IMR-90 (cell line): ENCODE results near the gene RTN1. TPM values are rescaled to one million over a fixed set of nuclear protein-coding genes. Genes with fewer than 3 reads are reported as not detected.

Experiments
- ATAC-seq: fragments of 200-7000 bp; cut with Tn5 transposase; 2 replicates; pipeline ENCODE4 v1.9.1; 2020; ENCODE audit warnings: low read depth, mild to moderate bottlenecking, moderate library complexity
- BruUV-seq: library from RNA; stranded (reverse); fragments of 400-500 nt; replicated peaks from 2 replicates; lab custom pipeline; 2021; lab: Mats Ljungman, UMichigan
- CTCF ChIA-PET: fragments of 300-600 bp; formaldehyde crosslinking; extraction: SDS; loops from one replicate; lab custom pipeline; 2021; ENCODE audit warnings: antibody characterized with exemption; lab: Yijun Ruan, JAX
- POLR2A ChIA-PET: fragments of 300-600 bp; sonication (Branson Sonifier 250); formaldehyde crosslinking; loops from one replicate; lab custom pipeline; 2022; ENCODE audit warnings: antibody characterized with exemption; ENCODE audit not compliant: unreplicated experiment; lab: Charles Lee
- DNase-seq: peaks from one replicate; pipeline ENCODE4 v3.0.0; 2013
- H2AFZ ChIP-seq: replicated peaks from 2 replicates; pipeline ENCODE3; 2013; ENCODE audit warnings: low read length, mild to moderate bottlenecking; ENCODE audit not compliant: poor library complexity
- H2AK5ac ChIP-seq: 2 replicates; pipeline ENCODE4 v1.6.1; 2013; ENCODE audit warnings: low read depth, low read length, inconsistent platforms
- H2AK9ac ChIP-seq: replicated peaks from 2 replicates; pipeline ENCODE3; 2013; ENCODE audit warnings: mild to moderate bottlenecking, low read depth, low read length, moderate library complexity; ENCODE audit not compliant: poor library complexity
- H2BK120ac ChIP-seq: 2 replicates; pipeline ENCODE4 v1.6.1; 2013; ENCODE audit warnings: low read depth, low read length, inconsistent platforms
- H2BK15ac ChIP-seq: 3 replicates; pipeline ENCODE4 v1.6.1; 2013; ENCODE audit warnings: low read depth, low read length, inconsistent platforms
- H2BK20ac ChIP-seq: 2 replicates; pipeline ENCODE4 v1.6.1; 2013; ENCODE audit warnings: low read depth, mild to moderate bottlenecking, inconsistent platforms, low read length, moderate library complexity
- H2BK5ac ChIP-seq: 2 replicates; pipeline ENCODE4 v1.6.1; 2013; ENCODE audit warnings: mild to moderate bottlenecking, low read depth, low read length, inconsistent platforms; ENCODE audit not compliant: poor library complexity, severe bottlenecking
- H3K14ac ChIP-seq: replicated peaks from 2 replicates; pipeline ENCODE4 v1.6.1; 2013; ENCODE audit warnings: low read depth, low read length, inconsistent platforms
- H3K18ac ChIP-seq: 2 replicates; pipeline ENCODE4 v1.6.1; 2013; ENCODE audit warnings: low read depth, low read length, control low read depth
- H3K23ac ChIP-seq: 2 replicates; pipeline ENCODE4 v1.6.1; 2013; ENCODE audit warnings: low read depth, low read length, inconsistent platforms
- H3K27ac ChIP-seq: 2 replicates; pipeline ENCODE4 v1.5.1; 2013; ENCODE audit warnings: mild to moderate bottlenecking, control low read depth, low read length; ENCODE audit not compliant: insufficient read depth
- H3K27me3 ChIP-seq: 2 replicates; pipeline ENCODE4 v1.6.1; 2013; ENCODE audit warnings: low read length; ENCODE audit not compliant: control insufficient read depth, insufficient read depth
- H3K36me3 ChIP-seq: 2 replicates; pipeline ENCODE4 v1.6.1; 2013; ENCODE audit warnings: low read length, mixed read lengths; ENCODE audit not compliant: control insufficient read depth, insufficient read depth
- H3K4ac ChIP-seq: 2 replicates; pipeline ENCODE4 v1.6.1; 2013; ENCODE audit warnings: low read depth, low read length, inconsistent platforms
- H3K4me1 ChIP-seq: 2 replicates; pipeline ENCODE4 v1.6.1; 2013; ENCODE audit warnings: low read length, mixed read lengths; ENCODE audit not compliant: control insufficient read depth, insufficient read depth
- H3K4me2 ChIP-seq: 2 replicates; pipeline ENCODE4 v1.6.1; 2013; ENCODE audit warnings: low read depth, mild to moderate bottlenecking, control low read depth, low read length, moderate library complexity
- H3K4me3 ChIP-seq: 2 replicates; pipeline ENCODE4 v1.5.1; 2013; ENCODE audit warnings: low read depth, mild to moderate bottlenecking, control low read depth, low read length, moderate library complexity; ENCODE audit not compliant: insufficient read depth
- H3K56ac ChIP-seq: 2 replicates; pipeline ENCODE4 v1.6.1; 2013; ENCODE audit warnings: low read length, inconsistent platforms; ENCODE audit not compliant: insufficient read depth; ENCODE audit errors: extremely low read depth
- H3K79me1 ChIP-seq, 2 experiments: 2 replicates each; pipeline ENCODE4 v1.6.1; 2013; ENCODE audit warnings: low read length in 2 of 2, inconsistent platforms in 1 of 2, low read depth in 1 of 2
- H3K9ac ChIP-seq: 2 replicates; pipeline ENCODE4 v1.6.1; 2013; ENCODE audit warnings: low read depth, low read length, control low read depth
- H3K9me1 ChIP-seq: 2 replicates; pipeline ENCODE4 v1.6.1; 2013; ENCODE audit warnings: low read length, inconsistent platforms; ENCODE audit not compliant: insufficient read depth
- H3K9me3 ChIP-seq: 2 replicates; pipeline ENCODE4 v1.6.1; 2013; ENCODE audit warnings: low read length; ENCODE audit not compliant: control insufficient read depth, insufficient read depth
- H4K20me1 ChIP-seq: 2 replicates; pipeline ENCODE4 v1.6.1; 2013; ENCODE audit warnings: low read length, inconsistent platforms; ENCODE audit not compliant: insufficient read depth
- H4K5ac ChIP-seq: 2 replicates; pipeline ENCODE4 v1.6.1; 2013; ENCODE audit warnings: mild to moderate bottlenecking, low read depth, low read length, control low read depth
- H4K8ac ChIP-seq, 2 experiments: 2 replicates each; pipeline ENCODE4 v1.6.1; 2013; ENCODE audit warnings: low read depth in 2 of 2, low read length in 2 of 2, control low read depth in 1 of 2, inconsistent platforms in 1 of 2
- H4K91ac ChIP-seq: 2 replicates; pipeline ENCODE4 v1.6.1; 2013; ENCODE audit warnings: low read depth, low read length, inconsistent platforms; ENCODE audit not compliant: insufficient read depth
- CEBPB ChIP-seq: IDR thresholded peaks from 2 replicates; pipeline ENCODE4 v1.6.1; 2012; ENCODE audit warnings: low read depth, low read length, improper control_type of control experiment
- CHD1 ChIP-seq: IDR thresholded peaks from 2 replicates; pipeline ENCODE4 v1.6.1; 2012; ENCODE audit warnings: low read depth, low read length, improper control_type of control experiment
- FOS ChIP-seq: fragments of 150-350 bp; IDR thresholded peaks from 2 replicates; pipeline ENCODE4 v1.6.1; 2016; ENCODE audit warnings: low read depth, low read length
- MXI1 ChIP-seq: IDR thresholded peaks from 2 replicates; pipeline ENCODE4 v1.6.1; 2012; ENCODE audit warnings: low read depth, mild to moderate bottlenecking, low read length, moderate library complexity, borderline replicate concordance
- RCOR1 ChIP-seq: IDR thresholded peaks from 2 replicates; pipeline ENCODE4 v1.6.1; 2012; ENCODE audit warnings: mild to moderate bottlenecking, low read length, improper control_type of control experiment; ENCODE audit not compliant: insufficient replicate concordance
- WGBS, 2 experiments: methylation state at CpG; one replicate each; pipeline versions ENCODE4 v1.1.5 to v1.1.7; 2013; ENCODE audit warnings: missing lambda C conversion rate in 2 of 2; ENCODE audit not compliant: insufficient read length in 1 of 2; ENCODE audit errors: extremely low coverage in 2 of 2; 5-methylcytosine and 5-hydroxymethylcytosine counted together
- dilution Hi-C: fragments of 300-500 bp; cut with HindIII; formaldehyde crosslinking; loops from one replicate; pipeline ENCODE4 v1.14.3; 2018; ENCODE audit warnings: low sequenced_read_pairs; ENCODE audit not compliant: unreplicated experiment
- in situ Hi-C: fragments of 300-500 bp; cut with MboI; formaldehyde crosslinking; loops from 3 replicates; pipeline ENCODE4 v1.14.3; 2019; ENCODE audit warnings: low sequenced_read_pairs, inconsistent platforms, mixed read lengths
- intact Hi-C: fragments of 100-400 bp; cut with micrococcal nuclease; formaldehyde crosslinking; loops from 2 replicates; pipeline ENCODE4 v1.10.0; 2022
- polyA plus RNA-seq, 3 experiments: library from polyadenylated mRNA; depleted of rRNA; stranded (reverse); fragments of >200 nt; gene quantifications; 2 replicates each; pipeline ENCODE4 v1.2.3, GENCODE V29; 2012; ENCODE audit warnings: low replicate concordance in 1 of 3
- total RNA-seq: library from RNA; depleted of rRNA; stranded (reverse); fragments of >200 nt; gene quantifications from 2 replicates; pipeline ENCODE4 v1.2.3, GENCODE V29; 2012

The RTN1 gene
- total and polyA plus RNA-seq, 2 of the 4 experiments (the other 2 are of a cell fraction), result 0.18 to 0.46 TPM

- no TSS peak for BruUV-seq
- H4K91ac ChIP-seq, result no peak overlapping the region
- H3K36me3 ChIP-seq, result no peaks in the 10 kb centered on the region
- H3K4me2 ChIP-seq, result no peak overlapping the region
- no peak overlapping the region for H2AK5ac ChIP-seq
- H2BK15ac ChIP-seq, result no peak overlapping the region
- H2AFZ ChIP-seq, result no peak overlapping the region
- no peaks in the 10 kb centered on the region for H3K4me1 ChIP-seq
- no peak overlapping the region for H3K9ac ChIP-seq
- no CpG with 5 or more reads among the region's 3 CpGs for WGBS, 2 experiments
- H4K8ac ChIP-seq, result no peak overlapping the region
- ChIA-PET CTCF (no interaction called here), POLR2A (no interaction called here)
- no peak overlapping the region for H3K14ac ChIP-seq
- H3K56ac ChIP-seq, result no peak overlapping the region
- in situ Hi-C loops, result no loop called here
- H3K9me1 ChIP-seq, result no peaks in the 10 kb centered on the region
- no peaks in the 10 kb centered on the region for H3K27me3 ChIP-seq
- no peak for TF ChIP-seq CEBPB
- no peak for TF ChIP-seq RCOR1
- no peak for TF ChIP-seq CHD1
- no peak for TF ChIP-seq FOS
- TF ChIP-seq MXI1, result no peak
- no peak overlapping the region for H2BK120ac ChIP-seq
- dilution Hi-C loops, result no loop called here
- no peak for ATAC-seq
- H2AK9ac ChIP-seq, result no peak overlapping the region
- H3K4me3 ChIP-seq, result no peak overlapping the region
- H4K5ac ChIP-seq, result no peak overlapping the region
- H3K9me3 ChIP-seq, result no peaks in the 10 kb centered on the region
- H3K27ac ChIP-seq, result no peak overlapping the region
- no peak overlapping the region for H3K23ac ChIP-seq
- H4K20me1 ChIP-seq, result no peaks in the 10 kb centered on the region
- H2BK20ac ChIP-seq, result no peak overlapping the region
- no peak overlapping the region for H3K4ac ChIP-seq
- H3K18ac ChIP-seq, result no peak overlapping the region
- no peak overlapping the region for H2BK5ac ChIP-seq
- DNase-seq, result no peak
- intact Hi-C loops, result no loop called here
- H3K79me1 ChIP-seq, result no peaks in the 10 kb centered on the region
Observed at GRCh38 chr14:59845245-59845644, 25.3 kb downstream of the RTN1 start.
